ENCODE results near the gene SPTBN2.

- TF ChIP-seq POLR2A (IDR thresholded peaks at IDR 0.05) (no peak), CTCF (IDR thresholded peaks at IDR 0.05) (no peak)
Measured at GRCh38 chr11:66749091-66749490, 20.1 kb upstream of the SPTBN2 start.
